Activated T-cell treated with anti-CD3 and anti-CD28 coated beads for 48 hours (primary cell): Measurements from ENCODE around the gene PPP4R4.
"Not testable (repeated sequence)": the region's sequence is repeated elsewhere in the genome, so short reads cannot be mapped to it uniquely, and the experiment has no call there.

Experiments used
- DNase-seq: peaks from one replicate; pipeline ENCODE4 v3.0.0-alpha.2; 2020; ENCODE audit warnings: low read depth

Gene PPP4R4

GRCh38 chr14:94276898-94277561 lies 102.9 kb downstream of the PPP4R4 start:
- DNase-seq: not testable (repeated sequence)

GRCh38 chr14:94278731-94279130 lies 104.6 kb downstream of the PPP4R4 start:
- DNase-seq: no peak

GRCh38 chr14:94282991-94283723 lies 109.0 kb downstream of the PPP4R4 start:
- no peak for DNase-seq

- DNase-seq: no peak
Observed at GRCh38 chr14:94284221-94284620, 110.1 kb downstream of the PPP4R4 start.

DNA sequence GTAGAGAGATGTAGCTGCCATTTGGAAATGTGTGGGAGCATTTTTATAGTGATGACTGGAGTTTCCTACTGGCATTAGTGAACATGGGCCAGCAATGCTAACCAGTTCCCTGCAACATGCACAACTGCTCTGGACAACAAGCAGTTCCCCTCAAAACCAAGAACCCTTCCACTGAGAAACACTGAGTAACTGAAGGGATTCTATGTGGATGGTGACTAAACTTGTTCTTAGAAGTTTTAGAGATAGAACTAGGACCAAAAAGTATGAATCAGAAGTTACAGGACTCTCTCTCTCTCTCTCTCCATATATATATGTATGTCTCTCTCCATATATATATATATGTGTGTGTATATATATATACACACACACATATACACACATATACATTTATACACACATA lies 111.0 kb downstream of the PPP4R4 start:
- DNase-seq: no peak

- no peak for DNase-seq
Observed at GRCh38 chr14:94288610-94289465, 114.7 kb downstream of the PPP4R4 start.

DNA sequence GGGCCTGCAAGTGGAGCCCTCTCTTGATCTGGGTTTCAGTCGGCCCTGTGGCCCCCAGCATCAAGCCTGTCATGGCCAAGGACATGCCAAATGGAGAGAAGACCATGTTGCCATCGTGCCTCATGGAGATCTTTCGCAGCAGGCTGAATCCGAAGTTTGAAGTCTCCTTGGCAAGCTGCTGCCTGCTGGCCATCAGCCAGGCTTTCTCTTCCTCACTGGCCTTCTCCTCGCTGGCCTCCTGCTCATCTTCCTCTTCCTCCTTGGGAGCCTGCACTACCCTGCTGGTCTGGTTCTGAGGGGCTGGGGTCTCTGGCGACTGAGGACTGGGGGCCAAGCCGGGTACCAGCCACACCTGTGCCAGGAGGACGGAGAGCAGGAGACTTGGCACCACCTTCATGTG lies 116.1 kb downstream of the PPP4R4 start:
- DNase-seq: no peak

DNA sequence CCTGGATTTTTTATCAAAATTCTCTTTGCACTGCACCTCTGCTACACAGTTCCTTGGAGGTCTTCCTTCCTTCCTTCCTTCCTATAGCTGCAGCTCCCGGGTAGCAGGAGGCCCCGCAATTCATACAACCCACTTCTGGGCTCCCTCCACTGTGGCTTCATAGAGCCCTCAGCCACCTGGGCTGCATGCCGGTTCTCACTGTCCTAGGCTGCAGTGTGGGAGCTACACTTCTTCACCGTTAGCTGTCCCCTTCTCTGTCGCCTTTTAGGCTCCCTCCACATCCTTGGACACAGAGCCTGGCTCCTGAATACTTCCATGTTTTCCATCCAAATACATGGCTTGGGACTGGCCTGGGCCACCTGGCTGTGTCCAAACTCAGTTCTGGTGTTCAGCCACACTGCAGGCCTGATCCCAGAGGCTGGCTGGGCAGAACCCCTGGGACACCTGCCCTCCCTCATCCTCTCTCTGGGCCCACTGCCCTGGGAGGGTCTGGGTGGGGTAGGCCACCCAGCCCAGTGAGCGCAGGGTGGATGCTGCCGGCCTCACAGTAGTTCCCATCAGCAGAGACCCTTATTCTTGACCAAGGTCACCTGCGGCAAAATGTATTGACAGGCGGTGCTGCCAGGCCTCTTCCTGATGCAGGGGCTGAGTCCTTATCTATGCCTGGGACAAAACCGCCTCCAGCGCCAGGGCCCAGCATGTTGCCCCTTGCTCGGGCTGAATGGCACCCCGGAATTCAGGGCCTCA lies 117.2 kb downstream of the PPP4R4 start:
- DNase-seq: no peak

GRCh38 chr14:94291906-94292525 lies 117.9 kb downstream of the PPP4R4 start:
- DNase-seq: no peak

DNA sequence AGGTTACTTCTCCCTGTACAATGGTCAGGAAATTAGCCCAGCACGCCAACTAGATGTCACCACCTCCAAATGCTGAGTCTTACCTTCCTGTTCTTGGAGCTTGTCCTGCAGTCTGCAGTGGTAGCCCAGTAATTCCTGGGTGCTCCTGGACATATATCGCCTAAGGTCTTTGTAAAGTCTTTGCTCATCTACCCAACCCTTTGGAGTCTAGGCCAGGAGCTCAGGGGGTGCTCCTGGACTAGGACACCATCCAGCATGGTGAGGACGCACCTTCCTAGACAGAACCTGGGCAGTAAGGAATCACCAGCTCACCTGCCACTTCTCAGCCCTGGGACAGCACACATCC lies 118.4 kb downstream of the PPP4R4 start:
- DNase-seq: no peak

DNA sequence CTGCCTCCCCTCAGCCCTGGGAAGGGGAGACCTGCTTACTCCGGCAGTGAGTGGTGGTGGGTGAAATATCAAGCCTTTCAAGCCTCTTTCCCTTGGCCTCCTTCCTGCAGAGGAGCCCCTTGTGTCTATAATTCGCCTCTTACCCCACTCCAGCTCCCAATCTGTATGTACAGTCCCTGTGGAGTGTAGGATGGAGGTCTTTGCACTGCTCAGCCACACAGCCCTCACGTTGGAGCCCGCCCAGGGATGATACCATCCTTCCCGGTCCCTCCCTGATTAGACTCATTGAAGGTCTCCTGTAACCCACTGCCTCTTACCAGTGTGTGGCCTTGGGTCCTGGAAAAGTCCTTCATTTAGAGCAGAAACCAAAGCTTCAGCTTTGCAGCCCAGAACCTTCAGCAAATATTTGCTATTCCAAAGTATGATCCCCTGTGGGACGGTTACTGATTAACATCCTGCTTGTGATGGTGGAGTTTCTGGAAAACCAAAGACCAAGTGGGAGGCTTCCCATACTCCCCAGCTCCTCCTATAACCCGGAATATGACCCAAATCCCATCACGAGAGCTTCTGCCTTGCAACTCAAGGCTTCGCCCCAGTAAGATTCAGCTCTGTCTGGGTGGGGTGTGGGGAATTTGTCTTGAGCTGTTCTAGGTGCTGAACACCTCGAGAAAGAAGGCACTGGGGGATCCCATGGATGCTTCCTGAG lies 118.9 kb downstream of the PPP4R4 start, which contains the start of gene SERPINA10:
Gene SERPINA10, minus strand, starts transcription at position 397 of the 706 bp plus-strand sequence. CDS start 2,675 bp downstream, outside the sequence.
- DNase-seq: no peak

DNA sequence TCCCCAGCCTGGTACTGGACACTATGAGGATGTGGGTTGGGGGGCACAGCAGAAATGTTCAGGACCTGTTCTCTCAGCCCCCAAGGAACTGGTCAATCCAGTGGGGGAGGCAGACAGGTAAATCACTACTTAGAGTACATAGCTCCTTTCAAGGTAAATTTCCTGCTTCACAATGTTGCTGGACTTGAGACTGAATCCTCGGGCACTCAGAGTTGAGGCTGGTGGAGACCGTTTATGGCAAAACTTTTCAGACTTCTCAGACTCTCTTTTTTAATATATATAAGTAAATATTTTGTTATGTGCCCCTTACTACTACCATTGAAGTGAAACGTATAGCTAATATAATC lies 119.4 kb downstream of the PPP4R4 start:
- no peak for DNase-seq

DNA sequence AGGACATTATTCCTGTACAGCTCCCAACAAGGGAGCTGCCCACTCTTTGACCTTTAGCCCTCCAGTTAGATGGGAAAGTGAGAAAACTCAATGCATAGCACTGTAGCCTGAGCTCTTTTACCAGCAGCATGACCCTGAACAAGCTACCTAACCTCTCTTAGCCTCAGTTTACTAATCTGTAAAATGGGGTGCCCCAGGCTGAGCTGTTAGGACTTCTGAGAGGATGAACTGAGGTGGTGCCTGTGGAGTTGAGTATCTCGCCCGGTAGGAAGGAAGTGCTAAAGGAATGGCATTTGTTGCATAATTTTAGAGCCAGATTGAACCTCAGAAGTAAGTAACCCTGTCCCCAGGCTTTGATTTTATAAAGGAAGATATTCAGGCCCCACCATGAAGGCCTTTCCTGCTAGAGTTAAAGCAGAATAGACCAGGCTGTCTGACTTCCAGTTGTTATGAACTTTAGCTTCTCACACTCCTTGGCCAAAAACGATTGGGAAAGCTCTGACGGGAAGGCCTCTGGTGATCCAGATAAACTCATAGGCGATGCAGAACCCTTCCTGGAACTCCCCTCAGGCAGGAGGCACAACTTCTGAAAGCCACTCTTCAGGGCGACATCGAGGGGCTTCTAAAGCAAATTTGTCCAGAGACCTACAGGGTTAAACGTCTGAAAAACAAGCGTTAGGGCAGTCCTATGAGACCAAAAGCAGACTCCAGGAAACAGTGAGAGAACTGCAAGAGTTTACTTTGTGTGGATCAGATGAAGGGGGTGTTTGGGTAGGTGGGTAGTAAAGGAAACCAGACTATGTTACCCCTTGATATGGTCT lies 121.4 kb downstream of the PPP4R4 start:
- no peak for DNase-seq

GRCh38 chr14:94296181-94296545 lies 122.0 kb downstream of the PPP4R4 start:
- not testable (repeated sequence) for DNase-seq

- no peak for DNase-seq
Observed at GRCh38 chr14:94298130-94298529, 124.0 kb downstream of the PPP4R4 start.

DNA sequence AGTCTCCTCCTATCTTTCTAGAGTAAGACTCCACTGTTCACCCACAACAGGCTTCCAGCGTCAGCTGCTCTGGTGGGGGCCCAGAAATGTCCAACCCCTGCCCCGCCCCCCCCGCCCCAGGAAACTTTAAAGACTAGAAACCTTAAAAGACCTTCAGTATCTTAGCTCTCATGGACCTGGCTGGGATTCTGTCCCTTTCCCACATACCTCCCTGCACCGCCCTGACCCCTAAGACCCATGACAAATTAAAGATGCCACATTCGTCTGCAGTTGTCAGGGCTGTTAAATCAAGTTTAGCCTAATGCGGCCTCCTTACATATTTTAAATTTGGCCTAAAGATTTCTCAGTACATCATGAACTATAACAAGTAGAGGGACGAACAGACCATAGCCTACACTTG lies 129.0 kb downstream of the PPP4R4 start:
- DNase-seq: no peak

DNA sequence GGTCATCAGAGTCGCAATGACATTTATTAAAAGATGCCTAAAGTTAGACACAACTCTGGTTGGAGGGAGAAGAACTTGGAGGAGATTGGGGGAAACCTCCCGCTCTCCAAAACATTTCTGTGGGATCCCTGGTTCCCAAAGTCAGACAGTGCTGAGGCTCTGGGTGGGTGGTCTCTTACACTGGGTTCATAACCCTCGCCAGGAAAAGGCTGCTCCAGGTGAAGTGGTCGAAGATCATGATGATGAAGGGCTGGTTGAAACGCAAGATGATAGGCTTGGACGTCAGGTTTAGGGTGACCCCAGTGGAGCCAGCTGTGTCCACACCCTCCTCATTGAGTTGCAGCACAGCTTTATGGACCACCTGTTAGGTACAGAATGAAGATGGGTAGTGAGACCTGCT lies 130.1 kb downstream of the PPP4R4 start:
- DNase-seq: no peak

DNA sequence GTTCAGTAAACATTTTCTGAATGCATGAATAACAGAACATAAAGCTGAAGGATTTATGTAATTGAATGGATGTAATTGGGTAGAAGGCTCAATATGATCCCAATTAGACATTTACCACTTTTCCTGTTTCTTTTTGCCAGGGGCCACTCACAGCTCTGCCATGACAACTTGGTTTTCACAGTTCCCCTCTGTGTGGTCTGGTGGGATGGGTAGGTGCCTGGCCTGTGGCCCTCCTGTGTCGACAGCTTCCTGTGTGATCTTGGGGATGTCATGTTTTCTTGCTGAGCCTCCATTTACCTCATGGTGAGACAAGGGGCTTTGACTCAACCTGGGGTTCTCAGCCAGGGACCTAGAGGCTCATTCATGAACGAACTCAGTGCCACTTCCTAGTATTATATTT lies 131.5 kb downstream of the PPP4R4 start:
- DNase-seq: no peak

DNA sequence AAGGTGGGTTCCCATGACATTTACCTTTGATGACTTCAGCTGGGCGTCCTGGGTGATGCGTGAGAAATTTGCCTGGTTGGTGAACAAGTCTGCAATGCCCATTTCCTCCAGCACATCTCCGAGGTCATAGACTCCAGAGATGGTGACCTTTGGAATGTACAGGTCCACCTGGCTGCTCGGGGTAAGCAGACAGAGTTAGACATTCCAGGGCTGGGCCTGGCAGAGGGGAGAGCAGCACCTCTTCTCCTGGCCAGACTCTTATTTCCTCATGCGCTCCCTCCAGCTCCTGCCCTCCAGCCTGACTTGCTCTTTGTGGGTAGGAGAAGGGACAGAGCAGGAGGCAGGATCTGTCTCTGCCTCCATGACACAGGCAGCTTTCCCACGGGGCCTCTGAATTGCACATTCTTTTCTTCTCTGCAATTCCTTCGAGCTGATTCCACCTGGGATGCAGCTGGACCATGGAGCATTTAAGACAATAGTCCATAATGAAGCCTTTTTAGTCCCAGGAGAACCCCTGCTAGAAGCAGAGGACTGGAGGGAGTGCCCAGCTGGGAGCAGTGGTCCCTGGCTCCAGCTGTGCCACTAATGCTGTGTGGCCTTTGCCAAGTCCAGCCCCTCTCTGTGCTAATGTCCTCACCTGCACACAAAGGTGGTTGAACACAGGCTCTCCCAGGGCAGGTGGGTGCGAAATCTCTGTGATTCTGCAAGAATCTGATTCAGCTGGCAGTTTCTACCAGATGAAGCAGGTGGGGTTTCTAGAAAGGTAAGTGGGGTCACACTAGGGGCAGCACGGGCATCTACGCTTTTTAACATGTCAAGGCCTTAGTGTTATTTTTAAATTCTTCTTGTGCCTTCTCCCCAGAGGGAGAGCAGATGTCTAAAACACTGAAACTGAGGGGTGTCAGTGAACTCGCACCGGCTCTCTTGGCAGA lies 132.2 kb downstream of the PPP4R4 start:
- DNase-seq: no peak
